Measurements from ENCODE around the gene ZNF423. TPM values are rescaled to one million over a fixed set of nuclear protein-coding genes. Genes with fewer than 3 reads are reported as not detected.

Gene ZNF423
- total RNA-seq, 2 experiments from 2014 or later = not detected

- ChIA-PET POLR2A (interaction anchor here (0.6 kb wide), 1 partner anchor 403 kb away, joined by 3 read pairs; no protein-coding TSS in a partner anchor), CTCF (no interaction called here)
- no peaks in the 10 kb centered on the region for H3K36me3 Mint-ChIP-seq (ENCODE audit: low read depth)
- H3K27me3 Mint-ChIP-seq (ENCODE audit: low read depth) = no peaks in the 10 kb centered on the region
- H3K27ac Mint-ChIP-seq = no peak overlapping the region
- ATAC-seq (no peak), DNase-seq (no peak)
- H3K9me3 Mint-ChIP-seq (ENCODE audit: insufficient read depth) = no peaks in the 10 kb centered on the region
- H3K4me3 Mint-ChIP-seq = no peak overlapping the region
- H3K4me1 Mint-ChIP-seq (ENCODE audit: low read depth) = no peaks in the 10 kb centered on the region
These were observed 307.5 kb downstream of the ZNF423 start for GRCh38 chr16:49548325-49548970.

DNA sequence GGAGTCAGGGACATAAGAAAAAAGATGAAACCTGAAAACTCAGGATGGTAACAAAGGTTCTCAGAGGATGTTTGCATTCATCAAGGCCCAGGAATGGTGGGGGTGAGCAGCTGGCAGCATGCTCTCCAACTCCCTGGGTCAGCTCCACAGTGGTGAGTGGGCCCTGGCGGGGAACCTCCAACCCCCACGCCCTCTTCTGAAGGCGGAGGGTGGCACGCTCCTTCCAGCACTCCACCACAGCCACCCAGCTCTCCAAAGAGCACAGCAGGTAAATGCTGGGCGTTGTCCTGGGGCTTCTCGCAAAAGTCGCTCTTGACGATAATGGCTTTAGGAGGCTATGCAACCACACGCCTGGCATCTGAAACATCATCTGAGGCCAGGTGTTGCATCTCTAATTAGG is 308.5 kb downstream of the ZNF423 start:
- Mint-ChIP-seq H3K4me1 (ENCODE audit: low read depth) (no peaks in the 10 kb centered on the region), H3K4me3 (no peak overlapping the region), H3K27me3 (ENCODE audit: low read depth) (no peaks in the 10 kb centered on the region), H3K9me3 (ENCODE audit: insufficient read depth) (no peaks in the 10 kb centered on the region), H3K27ac (no peak overlapping the region), H3K36me3 (ENCODE audit: low read depth) (no peaks in the 10 kb centered on the region)
- DNase-seq (no peak), ATAC-seq (no peak)
- CTCF ChIA-PET = no interaction called here
- POLR2A ChIA-PET = no interaction called here

- peaks cover 1% of the 10 kb centered on the region for H3K9me3 Mint-ChIP-seq (ENCODE audit: insufficient read depth)
- DNase-seq (no peak), ATAC-seq (no peak)
- H3K4me3 Mint-ChIP-seq = no peak overlapping the region
- no peaks in the 10 kb centered on the region for H3K27me3 Mint-ChIP-seq (ENCODE audit: low read depth)
- POLR2A ChIA-PET = no interaction called here
- H3K27ac Mint-ChIP-seq = no peak overlapping the region
- CTCF ChIA-PET = no interaction called here
- no peaks in the 10 kb centered on the region for H3K4me1 Mint-ChIP-seq (ENCODE audit: low read depth)
- H3K36me3 Mint-ChIP-seq (ENCODE audit: low read depth) = no peaks in the 10 kb centered on the region
These were observed 309.2 kb downstream of the ZNF423 start for GRCh38 chr16:49546735-49547134.

- H3K36me3 Mint-ChIP-seq (ENCODE audit: low read depth) = no peaks in the 10 kb centered on the region
These were observed 310.0 kb downstream of the ZNF423 start for GRCh38 chr16:49545741-49546448.

GRCh38 chr16:49545243-49545642 is 310.7 kb downstream of the ZNF423 start:
- Mint-ChIP-seq H3K36me3 (ENCODE audit: low read depth) (no peaks in the 10 kb centered on the region), H3K27ac (no peak overlapping the region), H3K9me3 (ENCODE audit: insufficient read depth) (peaks cover 4% of the 10 kb centered on the region), H3K4me1 (ENCODE audit: low read depth) (no peaks in the 10 kb centered on the region), H3K27me3 (ENCODE audit: low read depth) (no peaks in the 10 kb centered on the region), H3K4me3 (no peak overlapping the region)
- ATAC-seq = no peak
- DNase-seq = no peak
- POLR2A ChIA-PET = no interaction called here
- CTCF ChIA-PET = interaction anchor here (0.8 kb wide), 1 partner anchor 480 kb away, joined by 3 read pairs; the partner anchor contains the start of gene CNEP1R1

More at GRCh38 chr16:49545741-49546448, 310.0 kb downstream of the ZNF423 start:
- ChIA-PET CTCF (interaction anchor here (0.8 kb wide), 1 partner anchor 479 kb away, joined by 3 read pairs; the partner anchor contains the start of gene CNEP1R1), POLR2A (no interaction called here)
- Mint-ChIP-seq H3K4me1 (ENCODE audit: low read depth) (no peaks in the 10 kb centered on the region), H3K9me3 (ENCODE audit: insufficient read depth) (peaks cover 4% of the 10 kb centered on the region), H3K4me3 (no peak overlapping the region), H3K27me3 (ENCODE audit: low read depth) (no peaks in the 10 kb centered on the region), H3K27ac (no peak overlapping the region)
- no peak for DNase-seq
- ATAC-seq = no peak

DNA sequence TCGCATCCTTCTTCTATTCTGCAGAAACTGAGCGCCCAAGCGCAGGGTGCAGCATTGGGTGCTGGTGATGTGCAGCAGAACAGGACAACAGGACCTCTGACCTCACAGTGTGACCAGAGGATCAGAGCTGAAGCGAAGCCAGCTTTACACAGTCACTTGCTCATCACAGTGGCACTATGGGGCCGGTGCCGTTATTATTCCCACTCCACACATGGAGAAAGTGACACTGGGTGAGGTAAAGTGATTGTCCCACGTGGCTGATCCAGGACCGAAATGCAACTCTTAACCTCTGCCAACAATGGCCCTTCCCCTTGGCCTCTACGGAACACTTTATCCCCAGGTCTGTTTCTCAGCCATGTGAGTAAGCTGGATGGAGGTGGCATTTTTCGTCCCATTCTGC is 311.1 kb downstream of the ZNF423 start:
- Mint-ChIP-seq H3K4me3 (no peak overlapping the region), H3K27ac (no peak overlapping the region), H3K9me3 (ENCODE audit: insufficient read depth) (peaks cover 4% of the 10 kb centered on the region), H3K27me3 (ENCODE audit: low read depth) (no peaks in the 10 kb centered on the region), H3K4me1 (ENCODE audit: low read depth) (no peaks in the 10 kb centered on the region), H3K36me3 (ENCODE audit: low read depth) (no peaks in the 10 kb centered on the region)
- DNase-seq = no peak
- no peak for ATAC-seq
- POLR2A ChIA-PET = no interaction called here
- CTCF ChIA-PET = interaction anchor here (0.8 kb wide), 1 partner anchor 480 kb away, joined by 3 read pairs; the partner anchor contains the start of gene CNEP1R1

GRCh38 chr16:49543631-49543946 is 312.3 kb downstream of the ZNF423 start:
- Mint-ChIP-seq H3K27me3 (ENCODE audit: low read depth) (no peaks in the 10 kb centered on the region), H3K4me1 (ENCODE audit: low read depth) (no peaks in the 10 kb centered on the region), H3K36me3 (ENCODE audit: low read depth) (no peaks in the 10 kb centered on the region), H3K27ac (no peak overlapping the region), H3K9me3 (ENCODE audit: insufficient read depth) (peaks cover 4% of the 10 kb centered on the region), H3K4me3 (no peak overlapping the region)
- ChIA-PET CTCF (no interaction called here), POLR2A (no interaction called here)
- no peak for ATAC-seq
- DNase-seq = no peak

- Mint-ChIP-seq H3K4me3 (no peak overlapping the region), H3K9me3 (ENCODE audit: insufficient read depth) (peaks cover 4% of the 10 kb centered on the region), H3K27ac (no peak overlapping the region), H3K36me3 (ENCODE audit: low read depth) (no peaks in the 10 kb centered on the region), H3K4me1 (ENCODE audit: low read depth) (no peaks in the 10 kb centered on the region), H3K27me3 (ENCODE audit: low read depth) (no peaks in the 10 kb centered on the region)
- ChIA-PET POLR2A (no interaction called here), CTCF (no interaction called here)
- no peak for DNase-seq
- no peak for ATAC-seq
These were observed 312.8 kb downstream of the ZNF423 start for GRCh38 chr16:49542946-49543630.

- Mint-ChIP-seq H3K36me3 (ENCODE audit: low read depth) (no peaks in the 10 kb centered on the region), H3K27me3 (ENCODE audit: low read depth) (no peaks in the 10 kb centered on the region), H3K9me3 (ENCODE audit: insufficient read depth) (peaks cover 4% of the 10 kb centered on the region), H3K27ac (no peak overlapping the region), H3K4me1 (ENCODE audit: low read depth) (no peaks in the 10 kb centered on the region), H3K4me3 (no peak overlapping the region)
- DNase-seq (no peak), ATAC-seq (no peak)
- CTCF ChIA-PET = no interaction called here
- POLR2A ChIA-PET = no interaction called here
These were observed 313.5 kb downstream of the ZNF423 start for GRCh38 chr16:49542391-49542891.

DNA sequence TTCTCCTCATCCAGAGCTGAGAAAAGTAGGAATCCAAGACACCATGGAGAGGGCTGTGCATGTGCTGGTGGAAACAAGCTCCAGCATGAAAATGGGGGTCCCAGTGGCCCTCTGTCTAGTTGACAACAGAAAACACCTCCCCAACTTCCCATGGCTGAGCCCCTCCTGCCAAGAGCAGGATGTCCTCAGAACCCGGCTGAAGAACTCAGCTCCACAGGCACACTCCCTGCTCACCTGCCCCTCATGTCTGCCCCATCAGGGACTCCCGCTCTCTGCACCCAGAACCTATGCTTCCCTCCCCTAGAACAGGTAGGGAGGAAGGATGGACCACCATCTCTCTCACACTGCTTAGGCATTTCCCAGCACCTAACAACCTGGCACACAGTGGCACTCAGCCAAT is 315.1 kb downstream of the ZNF423 start:
- no peak for DNase-seq
- no peak for ATAC-seq
- Mint-ChIP-seq H3K9me3 (ENCODE audit: insufficient read depth) (peaks cover 4% of the 10 kb centered on the region), H3K4me3 (no peak overlapping the region), H3K36me3 (ENCODE audit: low read depth) (no peaks in the 10 kb centered on the region), H3K27me3 (ENCODE audit: low read depth) (no peaks in the 10 kb centered on the region), H3K27ac (no peak overlapping the region), H3K4me1 (ENCODE audit: low read depth) (no peaks in the 10 kb centered on the region)
- CTCF ChIA-PET = no interaction called here
- POLR2A ChIA-PET = no interaction called here

DNA sequence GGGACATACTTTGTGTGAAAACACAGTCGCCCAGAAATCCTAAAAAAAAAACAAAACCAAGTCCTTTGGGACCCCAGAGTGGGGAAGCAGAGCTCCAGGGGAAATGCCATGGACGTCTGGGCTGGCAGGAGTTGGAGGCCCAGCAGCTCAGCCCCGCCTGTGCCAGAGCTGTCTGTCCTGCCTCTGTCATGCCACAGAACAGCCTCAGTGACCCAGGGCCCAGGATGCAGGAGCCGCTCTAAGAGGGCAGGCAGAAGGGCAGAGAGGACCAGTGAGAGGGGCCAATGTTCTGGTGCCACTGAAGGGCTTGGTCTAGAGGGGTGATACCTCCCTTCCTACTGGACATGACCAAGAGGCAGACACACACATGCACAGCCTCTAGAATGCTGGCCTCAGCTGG is 316.2 kb downstream of the ZNF423 start:
- CTCF ChIA-PET = no interaction called here
- no peak for ATAC-seq

GRCh38 chr16:49537924-49538459 is 317.9 kb downstream of the ZNF423 start:
- H3K27ac Mint-ChIP-seq = no peak overlapping the region
- no peaks in the 10 kb centered on the region for H3K36me3 Mint-ChIP-seq (ENCODE audit: low read depth)
- no peak for DNase-seq
- no peak overlapping the region for H3K4me3 Mint-ChIP-seq
- no peaks in the 10 kb centered on the region for H3K27me3 Mint-ChIP-seq (ENCODE audit: low read depth)
- H3K9me3 Mint-ChIP-seq (ENCODE audit: insufficient read depth) = peaks cover 4% of the 10 kb centered on the region
- H3K4me1 Mint-ChIP-seq (ENCODE audit: low read depth) = no peaks in the 10 kb centered on the region
- ChIA-PET CTCF (no interaction called here), POLR2A (no interaction called here)
- ATAC-seq = no peak

More for the DNA sequence above, 316.2 kb downstream of the ZNF423 start:
- no peaks in the 10 kb centered on the region for H3K27me3 Mint-ChIP-seq (ENCODE audit: low read depth)
- H3K9me3 Mint-ChIP-seq (ENCODE audit: insufficient read depth) = peaks cover 4% of the 10 kb centered on the region
- POLR2A ChIA-PET = no interaction called here
- DNase-seq = no peak
- H3K4me1 Mint-ChIP-seq (ENCODE audit: low read depth) = no peaks in the 10 kb centered on the region
- no peak overlapping the region for H3K27ac Mint-ChIP-seq
- H3K36me3 Mint-ChIP-seq (ENCODE audit: low read depth) = no peaks in the 10 kb centered on the region
- H3K4me3 Mint-ChIP-seq = no peak overlapping the region

Data from activated CD8-positive, alpha-beta T cell treated with anti-CD3 and anti-CD28 coated beads, Interleukin-2, amount 10 ng/mL, durations not matched to agents 7 days and 5 days (primary cell).